Astrocyte of the cerebellum (primary cell): ENCODE measurements around the gene BBC3.
A peak's percentile ranks its signal among the peaks of the same experiment; 100 is the strongest.
"Not testable (repeated sequence)": the region's sequence is repeated elsewhere in the genome, so short reads cannot be mapped to it uniquely, and the experiment has no call there.

Source experiments
- DNase-seq: peaks from one replicate; pipeline ENCODE4 v3.0.0-alpha.2; 2011; ENCODE audit warnings: low read depth
- H3K4me3 ChIP-seq: 2 replicates; pipeline ENCODE4 v1.5.1; 2011; ENCODE audit warnings: mild to moderate bottlenecking, low read depth, low read length, moderate library complexity
- in situ Hi-C: cut with HindIII; loops from 2 replicates; pipeline ENCODE4 v1.10.0; 2017; ENCODE audit warnings: low sequenced_read_pairs
- TF ChIP-seq, protein P1 (sequence below): IDR thresholded peaks from 2 replicates; pipeline ENCODE4 v1.5.1; 2012; ENCODE audit warnings: low read length, low read depth, moderate library complexity, mild to moderate bottlenecking; ENCODE audit errors: missing control alignments

Gene BBC3

DNA sequence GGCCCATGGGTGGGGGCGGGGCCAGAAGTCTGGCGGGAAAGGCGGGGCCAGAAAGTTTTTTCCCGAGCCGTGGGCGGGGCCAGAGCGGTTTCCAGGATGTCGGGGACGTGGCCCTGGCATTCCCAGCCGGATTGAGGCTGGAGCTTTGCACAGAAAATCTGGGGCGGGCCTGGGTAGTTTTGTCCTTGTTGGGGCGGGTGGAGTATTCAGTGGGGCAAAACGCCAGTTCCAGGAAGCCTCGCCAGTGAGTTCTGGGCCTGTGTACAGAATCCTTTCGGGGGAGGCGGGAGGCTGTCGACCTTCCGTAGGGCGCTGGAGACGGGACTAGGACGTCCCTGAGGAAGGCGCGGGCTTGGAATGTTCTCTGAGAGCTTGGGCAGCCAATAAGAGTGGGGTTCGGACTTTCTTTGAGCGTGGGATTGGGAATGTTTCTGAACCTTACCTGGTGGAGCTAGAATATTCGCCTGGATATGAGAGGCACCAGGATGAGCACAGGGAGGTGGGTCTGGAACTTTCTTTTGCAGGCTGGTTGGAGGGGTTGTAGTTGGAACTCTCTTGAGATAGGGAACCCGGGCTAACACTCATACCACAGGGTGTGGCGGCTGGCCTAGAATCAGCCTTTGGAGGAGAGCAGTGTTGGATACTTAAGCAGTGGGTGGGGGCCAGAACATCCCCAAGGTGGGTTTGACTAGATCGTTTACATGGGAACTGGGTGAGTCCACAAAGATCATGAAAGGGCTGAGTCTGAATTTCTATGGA is 26.6 kb upstream of the BBC3 start:
- TF ChIP-seq, protein P1, sequence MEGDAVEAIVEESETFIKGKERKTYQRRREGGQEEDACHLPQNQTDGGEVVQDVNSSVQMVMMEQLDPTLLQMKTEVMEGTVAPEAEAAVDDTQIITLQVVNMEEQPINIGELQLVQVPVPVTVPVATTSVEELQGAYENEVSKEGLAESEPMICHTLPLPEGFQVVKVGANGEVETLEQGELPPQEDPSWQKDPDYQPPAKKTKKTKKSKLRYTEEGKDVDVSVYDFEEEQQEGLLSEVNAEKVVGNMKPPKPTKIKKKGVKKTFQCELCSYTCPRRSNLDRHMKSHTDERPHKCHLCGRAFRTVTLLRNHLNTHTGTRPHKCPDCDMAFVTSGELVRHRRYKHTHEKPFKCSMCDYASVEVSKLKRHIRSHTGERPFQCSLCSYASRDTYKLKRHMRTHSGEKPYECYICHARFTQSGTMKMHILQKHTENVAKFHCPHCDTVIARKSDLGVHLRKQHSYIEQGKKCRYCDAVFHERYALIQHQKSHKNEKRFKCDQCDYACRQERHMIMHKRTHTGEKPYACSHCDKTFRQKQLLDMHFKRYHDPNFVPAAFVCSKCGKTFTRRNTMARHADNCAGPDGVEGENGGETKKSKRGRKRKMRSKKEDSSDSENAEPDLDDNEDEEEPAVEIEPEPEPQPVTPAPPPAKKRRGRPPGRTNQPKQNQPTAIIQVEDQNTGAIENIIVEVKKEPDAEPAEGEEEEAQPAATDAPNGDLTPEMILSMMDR, result no peak
- in situ Hi-C loops, result no loop called here
- H3K4me3 ChIP-seq, result peak overlapping the region; percentile 47
- no peak for DNase-seq

DNA sequence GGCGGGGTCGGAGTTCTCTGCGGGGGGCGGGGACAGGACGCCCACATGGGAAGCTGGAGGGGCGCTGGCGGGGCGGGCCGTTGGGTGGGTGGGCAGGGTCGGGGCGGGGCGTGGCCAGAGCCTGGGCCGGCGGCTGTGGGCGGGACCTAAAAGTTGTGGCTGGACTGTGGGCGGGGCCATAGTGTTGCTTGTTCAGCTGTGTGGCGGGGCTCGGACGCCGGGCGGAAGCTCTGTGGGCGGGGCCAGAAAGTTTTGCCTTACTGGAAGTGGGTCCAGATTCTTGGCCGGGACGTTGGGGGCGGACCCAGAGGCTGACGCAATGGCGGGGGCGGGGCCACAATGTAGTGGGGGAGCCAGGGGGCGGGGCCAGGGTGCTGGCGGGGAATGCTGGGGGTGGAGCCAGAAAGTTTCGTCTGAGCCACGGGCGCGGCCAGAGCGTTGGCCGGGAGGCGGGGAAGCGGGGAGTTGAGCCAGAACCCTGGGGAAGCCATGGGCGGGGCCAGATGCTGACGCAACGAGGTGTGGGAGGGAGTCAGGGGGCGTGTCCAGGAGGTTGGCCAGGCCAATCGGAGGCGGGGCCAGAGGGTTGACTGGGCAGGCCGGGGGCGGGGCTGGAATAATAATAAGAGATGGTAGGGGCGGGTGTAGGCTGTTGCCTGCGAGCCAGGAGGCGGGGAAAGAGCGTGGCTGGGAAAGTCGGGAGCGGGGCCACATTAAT is 25.9 kb upstream of the BBC3 start:
- in situ Hi-C loops, result no loop called here
- H3K4me3 ChIP-seq, result peak overlapping the region; percentile 60
- peak; percentile 98 for DNase-seq
- TF ChIP-seq, protein P1, result no peak

DNA sequence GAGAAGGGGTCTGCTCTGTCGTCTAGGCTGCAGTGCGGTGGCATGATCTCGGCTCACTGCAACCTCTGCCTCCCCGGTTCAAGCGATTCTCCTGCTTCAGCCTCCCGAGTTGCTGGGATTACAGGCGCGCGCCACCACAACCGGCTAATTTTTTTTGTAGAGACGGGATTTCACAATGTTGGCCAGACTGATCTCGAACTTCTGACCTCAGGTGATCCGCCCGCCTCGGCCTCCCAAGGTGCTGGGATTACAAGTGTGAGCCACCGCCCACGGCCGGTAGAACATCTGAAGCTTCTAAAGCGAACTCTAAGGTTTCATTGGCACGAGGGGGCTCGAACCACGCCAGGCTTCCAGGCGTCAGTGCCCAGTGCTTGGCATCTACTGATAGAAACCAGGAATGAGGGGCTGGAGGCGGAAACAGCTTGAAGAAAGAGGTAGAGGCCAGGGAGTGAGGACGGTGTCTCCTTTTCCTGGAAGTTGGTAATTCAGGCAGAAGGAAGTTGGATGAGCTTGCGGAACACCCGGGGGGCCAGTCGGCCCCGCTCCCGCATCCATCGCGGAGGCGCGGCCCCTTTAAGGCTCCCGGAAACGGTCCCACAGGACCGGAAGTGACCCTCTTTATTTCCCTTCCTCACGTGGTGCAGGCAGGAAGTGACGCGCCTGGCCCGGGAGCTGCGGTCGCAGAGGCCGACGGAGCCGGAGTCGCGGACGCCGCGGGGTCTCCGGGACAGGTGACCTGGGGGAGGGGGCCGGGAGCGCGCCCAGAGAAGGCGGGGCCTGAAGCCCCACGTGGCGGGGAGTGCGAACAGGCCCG is 25.1 kb upstream of the BBC3 start, which contains the start of gene CCDC9:
Gene CCDC9, plus strand, starts transcription at position 647 of the 814 bp plus-strand sequence. CDS start 1,876 bp downstream, outside the sequence.
- in situ Hi-C loops, result no loop called here
- DNase-seq, result peak; percentile 88
- peak within 1 kb of the TSS; percentile 60 for H3K4me3 ChIP-seq
- TF ChIP-seq, protein P1, result no peak

DNA sequence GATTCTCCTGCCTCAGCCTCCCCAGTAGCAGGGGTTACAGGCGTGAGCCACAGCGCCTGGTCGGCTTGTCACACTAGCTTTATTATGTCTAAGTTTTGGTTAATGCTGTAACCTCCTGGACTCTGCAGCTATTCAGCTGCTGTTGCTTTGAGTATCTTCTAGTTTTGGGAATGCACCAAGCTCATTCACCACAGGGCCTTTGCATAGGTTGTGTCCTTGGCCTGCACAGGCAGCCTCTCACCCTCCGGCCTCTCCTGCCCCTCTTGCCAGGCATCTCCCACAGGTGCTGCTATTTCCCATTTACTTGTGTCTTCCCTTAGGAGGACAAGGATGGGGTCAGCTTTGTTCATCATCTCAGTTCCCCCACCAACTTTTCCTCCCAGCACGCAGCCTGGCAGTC is 23.0 kb upstream of the BBC3 start:
- DNase-seq, result no peak
- in situ Hi-C loops, result no loop called here
- TF ChIP-seq, protein P1, result no peak
- H3K4me3 ChIP-seq, result no peak overlapping the region

DNA sequence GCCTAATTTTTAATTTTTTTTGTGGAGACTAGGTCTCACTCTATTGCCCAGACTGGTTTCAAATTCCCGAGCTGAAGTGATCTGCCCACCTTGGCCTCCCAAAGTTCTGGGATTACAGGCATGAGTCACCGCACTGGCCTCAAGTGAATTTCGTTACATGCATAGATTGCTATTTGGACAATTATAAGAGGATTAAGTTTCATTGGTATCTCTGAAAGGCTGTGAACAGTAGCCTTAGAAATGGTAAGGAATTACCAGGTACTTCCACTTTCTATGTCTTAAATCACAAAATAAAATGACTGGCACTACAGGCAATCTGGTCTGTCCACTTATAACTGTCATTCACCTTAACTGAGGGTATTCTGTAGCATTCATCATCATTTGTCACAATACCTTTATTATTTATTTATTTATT is 22.5 kb upstream of the BBC3 start:
- TF ChIP-seq, protein P1, result no peak
- DNase-seq, result peak; percentile 83
- H3K4me3 ChIP-seq, result no peak overlapping the region
- in situ Hi-C loops, result no loop called here

DNA sequence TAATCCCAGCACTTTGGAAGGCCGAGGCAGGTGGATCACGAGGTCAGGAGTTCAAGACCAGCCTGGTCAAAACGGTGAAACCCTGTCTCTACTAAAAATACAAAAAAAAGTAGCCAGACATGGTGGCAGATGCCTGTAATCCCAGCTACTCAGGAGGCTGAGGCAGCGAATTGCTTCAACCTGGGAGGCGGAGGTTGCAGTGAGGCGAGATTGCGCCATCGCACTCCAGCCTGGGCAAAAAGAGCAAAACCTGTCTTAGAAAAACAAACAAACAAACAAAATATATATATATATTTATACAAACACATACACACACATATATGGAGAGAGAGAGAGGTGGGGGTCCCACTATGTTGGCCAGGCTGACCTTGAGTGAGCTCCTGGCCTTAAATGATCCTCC is 22.0 kb upstream of the BBC3 start:
- DNase-seq, in situ Hi-C loops, H3K4me3 ChIP-seq: not testable (repeated sequence)
